H1 (cell line): ENCODE results near the gene CHD9.

ENCODE experiments used
- BRCA1 ChIP-seq: IDR thresholded peaks from 2 replicates; pipeline ENCODE4 v1.6.1; 2012; ENCODE audit warnings: low read depth, low read length, improper control_type of control experiment
- CTCF ChIP-seq, 3 experiments: IDR thresholded peaks; 1 replicate in 2 of 3; 2 replicates in 1 of 3; pipeline versions ENCODE4 v1.5.1 to v1.6.1; 2011; ENCODE audit warnings: low read length in 3 of 3, mild to moderate bottlenecking in 3 of 3, inconsistent platforms in 2 of 3, low read depth in 1 of 3, moderate library complexity in 1 of 3; ENCODE audit not compliant: insufficient read depth in 1 of 3; ENCODE audit errors: control extremely low read depth in 1 of 3
- EGR1 ChIP-seq: IDR thresholded peaks from 2 replicates; pipeline ENCODE4 v1.6.1; 2011; ENCODE audit warnings: low read depth, low read length, borderline replicate concordance
- GABPA ChIP-seq: IDR thresholded peaks from 2 replicates; pipeline ENCODE4 v1.6.1; 2011; ENCODE audit warnings: mild to moderate bottlenecking, low read length, moderate library complexity, borderline replicate concordance; ENCODE audit not compliant: insufficient read depth
- KDM1A ChIP-seq: fragments of 200-600, 300-600 bp; sonication (generic); IDR thresholded peaks from 2 replicates; pipeline ENCODE4 v1.7.1; 2016; ENCODE audit warnings: mild to moderate bottlenecking, low read length, borderline replicate concordance
- POLR2A ChIP-seq, 2 experiments: IDR thresholded peaks; 1 replicate in 1 of 2; 2 replicates in 1 of 2; pipeline ENCODE4 v1.6.1; 2011; ENCODE audit warnings: low read depth in 2 of 2, low read length in 2 of 2, mild to moderate bottlenecking in 2 of 2; ENCODE audit errors: control extremely low read depth in 1 of 2
- SIN3A ChIP-seq, 2 experiments: IDR thresholded peaks in 1 of 2; conservative IDR thresholded peaks in 1 of 2; 2 replicates each; pipeline ENCODE4 v1.6.1; 2011 to 2012; ENCODE audit warnings: low read length in 2 of 2, improper control_type of control experiment in 1 of 2, low read depth in 1 of 2, mild to moderate bottlenecking in 1 of 2
- SIX5 ChIP-seq: IDR thresholded peaks from 2 replicates; pipeline ENCODE4 v1.6.1; 2011; ENCODE audit warnings: mild to moderate bottlenecking, low read depth, low read length
- TF ChIP-seq, protein P1 (sequence below): IDR thresholded peaks from 2 replicates; pipeline ENCODE4 v1.6.1; 2011; ENCODE audit warnings: low read length, improper control_type of control experiment

DNA sequence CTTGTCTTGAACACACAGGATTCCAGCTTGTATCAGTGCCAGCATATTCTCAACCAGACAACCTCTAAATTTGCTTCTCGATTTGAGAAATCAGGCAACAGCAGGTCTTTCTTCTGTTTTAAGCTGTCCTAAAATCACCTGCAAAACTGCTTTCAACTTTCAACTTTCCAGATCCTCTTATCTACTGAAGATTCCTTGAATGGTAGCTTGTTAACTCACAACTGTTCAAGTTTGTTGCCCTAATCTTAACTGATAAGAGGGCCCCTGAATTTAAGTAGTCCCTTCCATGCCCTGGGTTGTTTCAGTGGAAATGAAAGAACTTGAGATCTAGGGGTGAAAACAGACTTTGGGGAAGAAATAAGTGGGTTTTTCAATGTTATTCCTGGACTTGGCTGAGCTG lies 57.2 kb downstream of the CHD9 start:
- no peak for TF ChIP-seq CTCF (IDR thresholded peaks at IDR 0.05; ENCODE audit: control extremely low read depth in 1 of 3, insufficient read depth in 1 of 3, low read depth in 1 of 3, low read length in 3 of 3)
- no peak for TF ChIP-seq POLR2A (IDR thresholded peaks at IDR 0.05; ENCODE audit: control extremely low read depth in 1 of 2, low read depth in 2 of 2, low read length in 2 of 2)
- TF ChIP-seq SIX5 = no peak
- TF ChIP-seq, protein P1, sequence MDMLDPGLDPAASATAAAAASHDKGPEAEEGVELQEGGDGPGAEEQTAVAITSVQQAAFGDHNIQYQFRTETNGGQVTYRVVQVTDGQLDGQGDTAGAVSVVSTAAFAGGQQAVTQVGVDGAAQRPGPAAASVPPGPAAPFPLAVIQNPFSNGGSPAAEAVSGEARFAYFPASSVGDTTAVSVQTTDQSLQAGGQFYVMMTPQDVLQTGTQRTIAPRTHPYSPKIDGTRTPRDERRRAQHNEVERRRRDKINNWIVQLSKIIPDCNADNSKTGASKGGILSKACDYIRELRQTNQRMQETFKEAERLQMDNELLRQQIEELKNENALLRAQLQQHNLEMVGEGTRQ = no peak
- TF ChIP-seq EGR1 = no peak
- TF ChIP-seq KDM1A = no peak
- no peak for TF ChIP-seq SIN3A (conservative IDR thresholded peaks at IDR 0.05 in 1 of 2, IDR thresholded peaks at IDR 0.05 in 1 of 2; ENCODE audit: low read depth in 1 of 2, low read length in 2 of 2)
- no peak for TF ChIP-seq GABPA
- no peak for TF ChIP-seq BRCA1
